T follicular helper cell (primary cell): ENCODE measurements around the gene PLXNA1.

Experiments
- DNase-seq: peaks from one replicate; pipeline ENCODE4 v3.0.0-alpha.2; 2020; ENCODE audit warnings: low read depth

PLXNA1 gene

DNA sequence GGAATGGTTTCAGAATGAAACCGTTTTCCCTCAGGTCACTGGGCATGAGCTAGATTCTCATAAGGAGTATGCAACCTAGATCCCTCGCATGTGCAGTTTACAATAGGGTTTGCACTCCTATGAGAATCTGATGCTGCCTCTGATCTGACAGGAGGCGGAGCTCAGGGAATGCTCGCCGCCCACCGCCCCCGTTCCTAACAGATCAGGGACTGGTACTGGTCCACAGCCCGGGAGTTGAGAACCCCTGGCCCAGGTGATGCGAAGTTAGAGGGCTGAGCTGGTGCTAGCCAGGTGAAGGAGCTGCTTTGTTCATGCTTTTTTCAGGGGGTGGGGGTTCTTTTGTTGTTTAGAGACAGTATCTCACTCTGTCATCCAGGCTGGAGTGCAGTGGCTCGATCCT lies 15.5 kb upstream of the PLXNA1 start:
- DNase-seq = no peak

DNA sequence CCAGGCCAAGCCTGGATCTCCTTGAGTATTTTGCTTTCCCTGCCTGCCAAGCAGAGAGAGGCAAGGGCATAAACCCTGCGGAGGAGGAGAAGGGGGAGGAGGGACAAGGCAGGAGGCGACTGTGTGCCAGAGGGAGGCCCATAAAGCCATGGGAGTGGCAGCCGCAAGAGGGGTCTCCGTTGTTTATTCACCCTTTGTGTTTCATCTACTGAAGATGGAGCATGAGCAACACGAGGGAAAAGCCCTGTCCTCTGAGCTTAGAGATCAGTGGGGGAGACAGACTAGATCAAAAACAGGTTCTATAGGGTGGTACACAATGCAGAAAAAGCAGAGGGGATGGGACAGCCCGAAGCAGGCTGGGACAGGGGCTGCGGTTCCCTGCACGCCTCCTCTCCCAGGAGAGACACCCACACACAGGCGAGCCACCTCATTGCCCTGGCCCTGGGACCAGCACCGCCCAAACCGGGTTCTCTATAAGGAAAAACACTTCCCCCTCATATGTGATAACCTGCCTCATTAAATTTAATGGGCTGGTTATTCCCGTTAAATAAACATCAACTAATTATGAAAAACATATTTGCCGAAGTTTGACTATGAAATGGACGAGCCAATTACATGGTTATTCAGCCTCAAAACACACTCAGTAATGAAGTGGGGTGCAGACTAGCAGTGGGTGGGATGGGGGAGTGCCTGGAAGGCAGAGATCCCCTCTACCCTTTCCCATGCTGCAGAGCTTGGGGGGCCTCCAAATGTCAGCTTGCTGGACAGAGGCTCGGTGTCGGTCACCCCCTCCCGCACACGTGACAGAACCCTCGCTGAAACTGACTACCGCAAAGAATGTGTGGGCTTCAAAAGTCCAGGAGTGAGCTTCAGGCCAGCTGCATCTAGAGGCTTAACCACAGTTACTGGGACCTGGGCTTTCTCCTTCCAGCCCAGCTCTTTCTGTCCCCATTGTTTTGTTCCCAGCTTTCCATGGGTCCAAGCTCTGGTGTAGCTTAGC lies 14.2 kb upstream of the PLXNA1 start:
- DNase-seq = no peak

DNA sequence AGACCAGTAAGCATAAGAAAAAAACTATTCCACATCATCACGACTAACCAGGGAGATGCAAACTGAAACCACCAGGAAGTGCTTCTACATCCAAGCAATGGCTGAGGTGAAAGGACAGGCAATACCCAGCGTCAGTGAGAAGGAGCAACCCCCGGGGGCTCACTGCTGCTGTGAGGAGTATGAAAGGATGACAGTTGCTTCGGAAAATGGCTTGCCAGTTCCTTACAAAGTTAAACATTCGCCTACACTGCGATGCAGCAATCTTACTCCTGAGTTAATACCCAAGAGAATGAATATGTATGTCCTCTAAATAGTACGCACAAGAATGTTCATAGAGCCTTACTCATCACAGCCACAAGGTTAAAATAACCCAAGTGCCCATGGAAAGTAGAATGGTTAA lies 13.3 kb upstream of the PLXNA1 start:
- no peak for DNase-seq

DNA sequence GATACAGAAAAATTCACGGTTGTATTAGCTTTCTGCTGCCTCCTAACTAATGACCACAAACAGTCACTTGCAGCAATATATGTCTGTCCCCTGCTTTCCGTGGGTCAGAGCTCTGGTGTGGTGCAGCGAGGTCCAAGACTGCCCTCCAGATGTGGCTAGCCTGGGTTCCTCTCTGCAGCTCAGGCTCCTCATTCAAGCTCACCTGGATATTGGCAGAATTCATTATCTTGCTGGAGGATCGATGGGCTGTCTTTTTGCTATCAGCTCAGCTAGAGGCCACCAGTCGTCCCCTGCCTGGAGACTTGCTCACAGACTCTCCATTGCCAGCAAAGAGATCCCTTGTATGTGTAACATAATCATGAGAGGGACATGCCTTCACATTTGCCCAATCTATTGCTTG lies 12.8 kb upstream of the PLXNA1 start:
- no peak for DNase-seq

DNA sequence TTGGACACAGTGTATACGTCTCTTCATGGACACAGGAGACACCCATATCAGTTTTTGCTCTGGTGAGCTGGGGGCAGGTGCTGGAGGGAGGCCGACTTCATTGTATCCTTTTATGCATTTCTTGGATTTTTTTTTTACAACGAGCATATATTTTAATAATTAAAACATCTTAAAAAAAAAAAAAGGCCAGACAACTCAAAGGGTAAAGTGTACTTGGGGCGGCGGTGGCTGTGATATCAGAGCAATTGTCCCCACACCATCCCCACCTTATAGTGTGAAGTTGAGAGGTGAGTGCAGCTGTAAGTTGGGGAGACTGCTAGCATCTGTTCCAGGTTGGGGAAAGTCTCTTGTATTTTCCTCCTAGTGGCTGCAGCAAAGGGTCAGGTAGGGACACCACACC lies 12.0 kb upstream of the PLXNA1 start:
- no peak for DNase-seq

DNA sequence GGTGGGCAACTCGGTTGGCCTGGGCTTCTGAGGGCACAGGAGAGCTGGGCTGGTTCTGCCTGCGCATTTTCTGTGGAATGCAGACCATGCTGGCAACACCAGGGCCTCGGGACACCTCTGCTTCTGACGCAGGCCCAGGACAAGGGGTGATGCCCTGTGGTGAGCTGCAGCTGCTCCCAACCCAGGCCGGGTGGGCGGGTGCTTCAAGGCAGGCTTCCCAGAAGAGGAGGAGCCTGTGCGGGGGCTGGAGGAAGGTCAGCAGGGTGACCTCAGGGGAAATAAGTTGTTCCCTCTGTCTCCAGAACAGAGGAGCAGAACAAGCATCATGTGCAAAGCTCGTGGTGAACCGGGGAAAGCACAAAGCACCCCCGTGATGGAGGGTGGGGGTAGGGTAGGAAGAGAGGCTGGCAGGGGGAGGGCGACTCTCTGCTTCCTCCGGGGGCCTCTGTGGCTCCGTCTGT lies 11.0 kb upstream of the PLXNA1 start:
- DNase-seq = no peak

DNA sequence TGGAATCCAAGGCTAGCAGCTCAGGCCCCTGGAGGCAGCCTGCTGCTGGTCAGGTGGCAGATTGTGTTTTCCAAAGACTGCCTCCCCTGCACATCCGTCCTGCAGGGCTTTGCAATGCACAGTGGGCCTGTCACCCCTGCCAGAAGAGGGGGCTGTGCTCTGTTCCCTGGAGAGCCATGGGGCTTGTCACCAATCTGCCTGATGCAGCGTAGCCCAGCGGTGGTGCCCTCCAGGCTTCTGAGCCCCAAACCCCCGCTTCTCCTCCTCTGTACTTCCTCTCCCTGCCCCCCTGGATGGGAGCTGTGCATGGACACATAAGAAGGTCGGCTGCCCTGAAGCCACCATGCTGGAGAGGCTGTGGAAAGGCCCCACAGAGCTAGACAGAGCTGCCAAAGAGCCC lies 10.0 kb upstream of the PLXNA1 start:
- no peak for DNase-seq

DNA sequence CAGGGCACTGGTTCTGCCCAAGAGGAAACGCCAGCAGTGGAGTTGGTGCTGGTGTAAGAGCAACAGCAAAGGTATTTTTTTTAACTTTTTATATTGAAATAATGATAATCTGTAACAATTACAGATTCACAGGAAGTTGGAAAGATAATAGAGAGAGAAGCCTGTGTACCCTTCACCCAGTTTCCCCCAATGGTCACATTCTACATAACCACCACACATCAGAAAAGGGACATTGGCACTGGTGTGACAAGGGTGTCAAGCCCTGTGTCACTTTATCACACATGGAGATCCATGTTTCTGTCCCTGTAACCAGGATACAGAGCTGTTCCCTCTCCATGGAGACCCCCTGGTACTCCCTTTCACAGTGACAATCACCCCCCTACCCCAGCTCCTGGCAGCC lies 9.1 kb upstream of the PLXNA1 start:
- no peak for DNase-seq

DNA sequence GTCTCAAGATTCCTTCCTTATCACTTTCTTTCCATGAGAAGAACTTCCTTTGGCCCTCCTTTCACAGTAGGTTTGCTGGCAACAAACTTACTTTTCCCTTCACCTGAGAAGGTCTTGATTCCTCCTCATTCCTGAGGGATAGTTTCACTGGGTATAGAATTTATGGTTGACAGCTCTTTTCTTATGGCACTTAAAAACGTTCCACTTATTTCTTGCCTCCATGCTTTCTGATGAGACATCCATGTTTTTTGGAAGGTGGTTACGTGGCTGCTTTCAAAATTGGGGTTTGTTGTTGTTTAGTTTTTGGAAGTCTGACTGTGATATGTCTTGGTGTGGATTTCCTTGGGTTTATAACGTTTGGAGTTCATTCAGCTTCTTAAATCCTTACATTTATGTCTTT lies 8.2 kb upstream of the PLXNA1 start:
- DNase-seq = no peak

DNA sequence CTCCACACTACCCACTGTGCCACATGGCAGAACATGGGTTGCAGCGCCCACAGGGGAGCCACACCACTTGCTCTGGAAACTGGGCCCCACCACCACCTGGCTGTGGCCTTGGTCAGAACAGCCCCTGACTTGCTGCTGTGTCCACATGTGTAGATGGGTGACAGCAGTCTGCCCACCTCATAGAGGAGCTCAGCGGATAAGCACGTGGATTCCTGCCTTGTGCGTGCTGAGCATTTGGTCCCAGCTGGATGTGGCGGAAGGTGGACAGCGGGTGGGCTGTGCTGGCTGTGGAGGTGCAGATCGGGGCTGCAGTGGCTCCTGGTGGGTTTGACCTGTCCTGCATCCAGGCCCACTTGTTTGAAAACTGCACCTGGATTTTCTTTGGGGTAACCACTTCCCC lies 6.0 kb upstream of the PLXNA1 start:
- no peak for DNase-seq

DNA sequence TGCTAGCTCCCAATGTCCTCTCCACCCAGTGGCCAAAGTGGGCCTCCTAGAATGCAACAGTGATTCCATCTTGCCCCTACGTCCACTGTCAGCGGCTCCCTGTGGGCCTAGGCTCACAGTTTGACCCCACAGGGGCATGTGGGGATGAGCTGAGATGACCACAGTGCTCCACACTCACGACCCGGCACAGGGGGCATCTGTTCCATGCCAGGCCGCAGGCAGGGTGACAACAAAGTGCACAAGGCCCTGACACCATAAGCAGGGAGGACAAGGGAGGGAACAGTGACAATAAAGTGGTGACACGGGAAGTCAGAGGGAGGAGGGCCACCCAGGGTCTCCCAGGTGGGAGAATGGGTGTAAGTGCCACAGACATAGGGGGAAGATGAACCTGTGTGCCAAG lies 5.1 kb upstream of the PLXNA1 start:
- DNase-seq = no peak

DNA sequence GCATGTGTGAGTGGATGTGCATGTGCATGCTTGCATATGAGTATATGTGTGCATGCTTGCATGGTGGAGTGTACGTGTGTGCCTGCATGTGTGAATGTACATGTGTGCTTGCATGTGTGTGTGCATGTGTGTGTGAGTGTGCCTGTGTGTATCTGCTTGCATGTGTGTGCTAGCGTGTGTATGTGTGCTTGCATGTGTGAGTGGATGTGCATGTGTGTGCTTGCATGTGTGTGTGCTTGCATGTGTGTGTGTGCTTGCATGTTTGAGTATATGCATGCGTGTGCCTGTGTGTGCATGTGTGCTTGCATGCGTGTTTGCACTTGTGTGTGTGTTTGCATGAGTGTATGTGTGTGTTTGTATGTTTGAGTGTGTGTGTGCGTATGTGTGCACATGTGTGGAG lies 4.6 kb upstream of the PLXNA1 start:
- DNase-seq = no peak

DNA sequence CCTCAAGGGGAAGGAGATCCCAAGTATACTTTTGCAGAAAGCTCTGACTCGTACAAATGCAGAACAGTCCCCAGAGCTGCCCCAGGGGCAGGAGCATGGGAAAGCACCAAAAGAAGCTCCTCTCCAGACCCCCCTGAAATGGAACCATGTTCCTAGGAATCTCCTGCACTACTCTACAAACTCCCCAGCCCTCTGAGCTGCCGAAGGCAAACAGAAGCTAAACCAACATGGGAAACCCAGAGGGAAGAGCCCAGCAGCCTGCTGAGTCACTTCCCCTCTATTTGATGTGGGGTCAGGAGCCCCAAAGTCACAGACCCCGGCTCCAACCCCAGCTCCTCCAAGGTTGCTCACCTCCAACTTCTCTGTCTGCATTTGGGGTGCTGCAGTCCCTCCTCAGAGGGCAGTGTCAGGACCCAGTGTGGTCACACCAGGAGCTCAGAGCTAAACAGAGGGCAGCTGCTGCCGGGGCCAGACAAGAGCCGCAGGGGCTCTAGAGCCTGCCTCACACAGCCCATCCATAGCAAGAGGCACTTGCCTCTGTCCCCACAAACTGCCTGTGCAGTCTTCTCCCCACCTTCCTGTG lies 3.8 kb upstream of the PLXNA1 start:
- no peak for DNase-seq

DNA sequence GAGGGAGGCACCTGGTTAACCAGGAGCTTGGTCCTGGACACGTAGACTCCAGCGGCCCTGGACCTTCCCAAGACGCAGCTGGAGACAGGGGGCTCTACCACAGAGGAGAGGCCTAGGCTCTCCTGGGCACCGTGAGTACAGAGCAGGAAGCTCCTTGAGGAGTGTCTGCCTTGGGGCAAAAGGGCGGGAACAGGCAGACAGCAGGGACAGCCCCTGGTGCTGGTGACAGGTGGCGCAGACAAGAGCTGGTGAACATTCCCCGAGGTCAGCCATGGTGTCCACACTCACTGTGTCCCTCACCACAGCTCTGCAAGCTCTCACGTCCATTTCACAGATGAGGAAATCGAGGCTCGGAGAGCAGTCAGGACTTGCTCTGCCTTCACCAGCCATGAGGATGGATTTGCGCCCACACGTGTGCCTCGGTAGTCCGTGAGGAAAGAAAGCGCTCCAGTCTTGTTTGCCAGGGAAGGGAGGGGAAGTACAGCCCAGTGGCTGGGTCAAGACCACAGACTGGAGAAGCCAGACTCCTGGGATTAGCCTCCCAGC lies 2.6 kb upstream of the PLXNA1 start:
- no peak for DNase-seq

DNA sequence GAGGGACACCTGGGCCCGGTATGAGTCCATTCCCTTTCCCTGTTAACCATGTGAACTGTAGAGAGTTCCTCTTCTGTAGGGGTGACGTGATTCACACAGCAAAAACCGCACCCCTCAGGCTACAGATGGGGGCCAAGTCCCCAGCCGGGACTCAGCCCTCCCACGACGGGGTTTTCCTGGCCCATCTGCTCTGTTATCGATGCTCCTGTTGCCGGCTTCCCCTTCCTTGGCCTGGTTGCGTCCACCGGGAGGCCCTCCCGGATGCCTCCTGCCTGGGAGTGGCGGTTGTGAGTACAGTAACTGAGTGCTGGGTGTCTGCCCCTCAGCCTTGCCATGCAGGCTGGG lies 817 bp upstream of the PLXNA1 start:
- DNase-seq = peak; percentile 38

DNA sequence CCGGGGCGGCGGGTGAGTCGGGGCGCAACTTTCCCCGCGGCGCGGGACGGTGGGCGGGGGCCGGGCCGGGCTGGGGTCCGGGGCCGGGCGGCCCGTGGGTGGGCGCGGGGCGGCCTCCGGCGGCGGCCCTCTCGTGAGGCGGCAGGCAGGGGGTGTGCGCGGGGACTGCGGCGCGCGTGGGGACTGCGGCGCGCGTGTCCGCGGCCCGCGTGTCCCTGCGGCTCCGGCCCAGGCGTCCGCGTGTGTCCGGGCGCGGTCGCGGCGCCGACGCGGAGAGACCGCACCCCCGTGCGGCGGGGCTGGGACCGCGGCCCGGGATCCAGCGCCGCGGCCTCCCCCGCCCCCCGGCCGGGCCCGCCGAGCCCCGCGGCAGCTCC lies 349 bp downstream of the PLXNA1 start:
- DNase-seq = no peak

DNA sequence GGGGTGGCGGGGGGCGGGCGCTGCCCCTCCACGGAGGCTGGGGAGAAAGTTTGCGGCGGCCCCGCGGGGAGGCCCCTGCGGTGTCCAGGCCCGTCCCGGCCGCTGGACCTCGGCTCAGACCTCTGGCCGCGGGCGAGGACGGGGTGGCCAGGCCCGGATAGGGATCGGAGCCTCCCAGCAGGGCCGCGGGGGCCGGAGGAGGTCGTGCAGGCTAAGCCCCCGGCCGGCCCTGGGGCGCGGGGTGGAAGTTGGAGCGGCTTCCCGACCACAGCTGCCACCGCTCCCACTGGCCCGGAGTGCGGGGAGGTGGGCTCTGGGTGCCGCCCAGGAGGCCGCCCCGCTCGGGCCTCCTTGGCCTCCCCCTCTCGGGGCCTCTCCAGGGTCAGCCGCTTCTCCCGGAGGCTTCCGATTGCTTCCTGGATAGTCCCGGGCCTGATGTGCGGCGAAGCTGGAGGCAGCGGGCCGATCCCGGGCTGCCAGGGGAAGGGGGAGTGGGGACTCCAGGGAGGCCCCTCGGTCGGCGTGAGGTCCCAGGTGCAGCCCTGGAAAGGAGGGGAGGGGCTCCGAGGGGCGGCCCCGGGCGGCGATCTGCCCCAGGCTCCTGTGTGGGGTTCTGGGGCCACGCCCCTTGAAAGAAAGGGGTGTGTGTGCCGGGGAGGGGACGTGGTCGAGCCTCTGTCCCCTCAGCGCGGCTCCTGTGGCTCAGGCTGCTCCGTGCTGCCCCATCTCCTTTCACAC lies 907 bp downstream of the PLXNA1 start:
- peak; percentile 22 for DNase-seq

DNA sequence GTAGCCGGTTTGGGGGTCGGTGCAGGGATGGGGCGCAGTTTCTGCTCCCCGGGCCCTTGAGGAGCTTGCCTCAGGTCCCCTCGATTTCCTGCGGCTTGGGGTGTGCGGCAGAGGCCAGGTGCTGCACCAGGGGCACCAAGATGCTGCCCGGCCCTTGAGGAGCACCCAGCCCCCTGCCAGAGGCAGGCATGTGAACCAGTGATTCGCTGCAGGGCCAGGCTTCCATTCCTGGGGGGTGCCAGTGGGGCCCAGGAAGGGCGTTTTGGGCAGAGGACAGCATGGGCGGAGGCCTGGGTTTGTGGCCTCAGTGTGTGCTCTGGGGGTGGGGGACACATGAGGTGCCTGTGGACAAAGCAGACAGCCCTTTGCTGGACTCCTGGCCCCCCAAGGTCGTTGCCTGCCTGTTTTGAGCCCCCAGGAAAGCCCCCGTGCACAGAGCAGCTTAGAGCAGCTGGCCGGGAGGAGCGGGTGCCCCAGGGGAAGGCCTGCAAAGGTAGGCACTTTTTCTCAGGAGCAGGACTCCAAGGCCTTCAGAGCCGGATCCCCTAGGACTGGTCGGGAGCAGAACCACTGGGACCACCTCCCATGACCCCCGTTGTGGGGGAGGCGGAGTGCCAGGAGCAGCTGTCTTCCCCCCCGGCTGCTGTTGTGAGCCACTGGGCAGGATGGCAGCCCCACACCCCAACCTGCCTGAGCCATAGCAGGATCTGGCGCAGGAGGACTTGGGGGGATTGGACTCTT lies 1.6 kb downstream of the PLXNA1 start:
- DNase-seq = no peak

DNA sequence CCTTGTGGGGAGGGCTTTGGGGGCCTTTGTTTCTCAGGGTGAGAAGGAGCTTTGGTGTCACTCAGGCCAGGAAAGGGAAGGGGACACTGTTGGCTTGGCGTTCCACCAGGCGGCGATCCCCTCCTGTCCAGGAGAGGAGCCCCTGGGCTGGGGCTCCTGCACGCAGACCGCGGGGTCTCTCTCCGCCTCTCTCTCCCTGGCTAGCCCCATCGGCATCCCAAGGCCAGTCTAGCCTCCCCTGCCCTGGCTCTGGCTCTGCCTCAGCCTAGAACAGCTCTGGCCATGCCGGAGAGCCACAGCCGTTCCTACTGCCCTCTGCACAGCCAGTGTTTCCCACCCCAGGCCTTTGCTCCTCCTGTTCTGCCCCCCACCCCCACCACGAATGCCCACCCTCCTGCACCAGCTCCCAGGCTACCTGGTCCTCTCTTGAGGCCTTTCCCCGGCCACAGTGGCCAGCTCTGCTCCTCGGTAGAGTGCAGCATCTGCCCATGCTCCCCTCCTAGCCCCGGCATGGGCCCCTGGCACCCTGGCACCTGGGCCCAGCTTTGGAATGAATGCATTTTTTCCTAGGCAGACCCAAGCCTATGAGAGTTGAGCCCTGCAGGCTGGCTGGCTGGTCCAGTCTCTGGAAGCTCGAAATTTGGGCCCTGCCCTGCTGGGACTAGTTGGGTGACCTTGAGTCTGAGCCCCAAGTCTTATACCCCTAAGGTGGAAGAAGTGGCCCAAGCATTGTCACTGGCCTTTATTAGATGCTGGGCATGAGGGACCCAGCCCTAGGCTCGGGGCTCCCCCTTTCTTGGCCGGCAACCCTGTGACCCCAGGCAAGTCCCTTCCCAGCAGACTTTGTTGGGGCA lies 2.4 kb downstream of the PLXNA1 start:
- DNase-seq = no peak

DNA sequence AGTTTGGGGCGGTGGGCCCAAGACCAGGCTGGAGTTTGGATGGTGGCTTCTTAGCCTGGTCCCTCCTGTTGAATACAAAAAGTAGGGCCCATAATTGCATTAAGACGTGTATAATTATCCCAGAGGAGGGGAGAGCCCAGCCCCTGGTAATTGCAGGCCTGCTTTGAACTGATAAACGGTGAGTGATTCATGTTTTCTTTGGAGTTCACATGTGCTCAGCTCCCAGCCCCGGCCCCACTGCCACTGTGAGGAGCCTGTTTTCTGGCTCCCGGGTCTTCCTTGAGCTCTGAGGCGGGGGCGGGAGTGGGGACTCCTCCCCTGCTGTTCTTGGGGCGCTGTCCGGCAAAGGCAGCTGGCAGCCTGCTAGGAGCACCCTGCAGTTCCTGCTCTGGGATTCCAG lies 3.1 kb downstream of the PLXNA1 start:
- DNase-seq = no peak

DNA sequence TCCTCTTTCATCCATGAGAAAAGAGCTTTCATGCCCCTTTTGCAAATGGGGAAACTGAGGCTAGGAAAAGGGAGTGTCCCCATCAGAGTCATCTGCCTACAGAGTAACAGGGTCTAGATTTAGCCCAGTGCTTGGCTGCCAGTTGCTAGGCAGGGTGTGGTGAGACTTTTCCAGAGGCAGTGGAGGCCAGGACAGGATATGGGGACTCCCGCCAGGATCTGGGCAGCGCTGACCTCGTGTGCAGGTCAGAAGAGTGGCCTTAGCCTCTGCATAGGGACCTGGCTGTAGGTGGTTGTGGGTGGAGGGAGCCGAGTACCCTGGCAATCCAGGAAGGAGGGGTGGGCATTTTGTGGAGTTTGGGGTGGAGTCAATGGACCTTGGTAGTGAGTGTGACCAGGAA lies 4.2 kb downstream of the PLXNA1 start:
- no peak for DNase-seq
